HG03159 (cell line): ENCODE data around the gene P2RY14.

ENCODE experiments used
- ATAC-seq: cut with Tn5 transposase; IDR thresholded peaks from one replicate; pipeline ENCODE4 v1.9.1; 2021; ENCODE audit warnings: mild to moderate bottlenecking, moderate library complexity; ENCODE audit not compliant: unreplicated experiment

P2RY14 gene

DNA sequence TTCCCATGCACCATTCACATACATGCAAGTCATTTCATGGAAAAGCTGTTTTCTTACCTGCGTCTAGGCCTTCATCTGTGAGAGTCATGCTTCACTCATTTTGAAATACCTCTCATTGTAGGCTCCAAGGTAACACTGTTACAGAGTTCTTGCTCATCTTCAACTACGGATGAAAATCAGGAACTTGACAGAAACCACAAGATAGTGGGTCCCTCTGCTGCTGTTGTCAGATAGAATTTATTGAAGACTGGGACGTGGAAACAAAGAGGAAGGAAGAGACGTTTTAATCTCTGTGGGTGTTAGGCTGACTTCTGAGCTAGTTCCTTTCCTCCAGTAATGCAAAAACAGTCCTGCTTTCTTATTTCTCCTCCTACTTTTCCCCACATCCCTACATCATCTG is at the start of gene P2RY14:
Gene P2RY14, minus strand, starts transcription at position 313 of the 400 bp plus-strand sequence. CDS start 64,226 bp downstream, outside the sequence.
- no peak for ATAC-seq

- ATAC-seq = no peak
Observed at GRCh38 chr3:151327571-151328198, 49.3 kb upstream of the P2RY14 start.

- ATAC-seq = no peak
Observed at GRCh38 chr3:151322511-151322910, 44.2 kb upstream of the P2RY14 start.

DNA sequence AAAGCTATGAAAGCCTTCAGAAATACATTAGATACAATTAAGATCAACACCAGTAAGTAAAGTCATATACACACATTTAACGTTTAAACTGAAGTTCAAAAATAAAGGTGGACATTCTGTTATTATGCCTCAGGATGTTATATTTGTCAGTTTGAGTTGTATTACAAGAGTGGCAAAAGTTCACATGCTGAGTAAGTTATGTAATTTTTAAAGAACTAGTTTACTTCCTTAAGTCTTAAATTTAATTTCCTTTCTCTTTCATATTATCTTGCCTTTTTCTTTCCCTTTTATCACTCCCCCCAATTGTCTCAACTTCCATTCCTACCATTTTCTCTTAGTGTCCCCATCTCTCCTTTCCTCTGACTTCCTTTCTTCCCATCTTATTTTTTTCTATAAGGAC is 43.2 kb upstream of the P2RY14 start:
- ATAC-seq = no peak

- no peak for ATAC-seq
Observed at GRCh38 chr3:151320131-151320530, 41.8 kb upstream of the P2RY14 start.

- no peak for ATAC-seq
Observed at GRCh38 chr3:151319628-151320027, 41.3 kb upstream of the P2RY14 start.

- no peak for ATAC-seq
Observed at GRCh38 chr3:151318991-151319390, 40.6 kb upstream of the P2RY14 start.

DNA sequence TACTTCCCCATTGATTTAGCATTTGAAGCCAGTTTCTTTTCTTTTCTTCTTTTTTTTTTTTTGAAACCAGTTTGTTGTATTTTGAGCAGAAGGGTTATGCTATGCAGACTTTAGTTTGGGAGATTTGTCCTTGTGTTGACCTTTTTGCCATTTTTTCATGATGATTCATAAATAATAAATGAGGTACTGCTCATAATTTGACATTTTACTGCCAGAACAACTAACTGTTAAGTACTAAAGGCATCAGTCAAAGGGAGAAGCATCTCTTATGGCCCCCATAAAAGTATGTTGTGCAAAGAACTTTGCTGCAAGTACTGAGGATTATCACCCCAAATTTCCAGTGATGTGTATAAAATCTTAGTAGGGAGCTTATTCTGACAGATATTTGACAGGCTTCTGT is 40.0 kb upstream of the P2RY14 start:
- ATAC-seq = no peak

GRCh38 chr3:151316267-151316991 is 38.1 kb upstream of the P2RY14 start, which contains the start of gene GPR87:
Gene GPR87 (minus strand): TSS chr3:151316820. CDS start chr3:151300100, 16,720 bp downstream.
- ATAC-seq = no peak

GRCh38 chr3:151315846-151316245 is 37.5 kb upstream of the P2RY14 start:
- no peak for ATAC-seq

DNA sequence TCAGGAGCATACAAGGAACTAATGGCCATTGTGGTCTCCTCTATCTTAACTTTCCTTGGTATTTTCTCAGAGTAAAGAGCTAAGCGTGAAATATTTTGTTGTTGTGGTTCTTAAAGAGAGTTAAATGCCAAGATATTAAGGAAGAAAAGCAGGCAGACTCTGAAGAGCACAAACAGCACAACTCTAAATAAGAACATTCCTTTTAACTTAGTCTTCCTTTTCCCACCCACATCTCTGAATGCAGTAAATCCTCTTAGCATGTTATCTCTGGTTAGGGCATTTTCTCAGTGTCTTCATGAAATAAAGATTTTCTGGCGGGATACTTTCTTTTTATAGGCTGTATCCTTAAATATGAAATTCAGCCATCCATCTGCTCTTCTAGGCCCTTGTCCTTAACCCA is 36.8 kb upstream of the P2RY14 start:
- ATAC-seq = no peak

- ATAC-seq = no peak
Observed at GRCh38 chr3:151314593-151314992, 36.3 kb upstream of the P2RY14 start.

DNA sequence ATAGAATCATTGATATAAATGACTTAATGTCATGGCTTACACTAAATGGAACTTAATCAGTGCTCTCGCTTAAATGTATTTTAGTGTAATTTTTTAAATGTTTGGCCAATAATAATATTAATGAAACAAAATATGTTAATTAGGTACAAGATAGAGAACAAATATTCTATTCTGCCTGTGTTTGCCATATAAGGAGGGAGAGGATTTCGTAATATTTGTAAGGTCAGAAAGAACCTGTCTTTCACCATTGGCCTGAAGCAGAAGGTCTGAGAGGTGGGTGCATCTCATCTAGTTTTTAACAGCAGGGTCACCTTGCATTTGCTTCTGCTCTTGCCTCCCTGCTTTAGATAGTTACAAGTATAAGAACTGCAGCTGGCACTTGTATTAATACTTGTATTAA is 35.8 kb upstream of the P2RY14 start:
- ATAC-seq = no peak

- no peak for ATAC-seq
Observed at GRCh38 chr3:151312972-151313371, 34.6 kb upstream of the P2RY14 start.

DNA sequence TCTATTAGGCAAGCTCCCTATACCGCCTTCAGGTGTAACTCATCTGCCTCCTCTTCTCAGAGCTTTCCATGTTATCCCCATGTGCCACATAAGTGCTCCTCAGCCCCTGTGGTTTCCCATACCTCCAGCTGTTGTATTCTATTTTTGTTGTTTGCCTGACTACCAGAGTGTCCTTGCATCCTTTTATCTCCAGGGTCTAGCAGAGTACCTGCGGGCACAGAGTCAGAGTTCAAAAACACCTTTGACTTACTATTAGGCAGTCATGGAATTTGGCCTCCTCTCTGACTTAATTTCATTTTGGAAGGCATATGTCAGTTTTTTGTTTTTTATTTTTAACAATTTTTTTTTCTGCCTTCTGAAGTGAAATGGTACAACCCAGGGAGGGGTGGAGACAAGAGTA is 31.2 kb upstream of the P2RY14 start:
- ATAC-seq = no peak

DNA sequence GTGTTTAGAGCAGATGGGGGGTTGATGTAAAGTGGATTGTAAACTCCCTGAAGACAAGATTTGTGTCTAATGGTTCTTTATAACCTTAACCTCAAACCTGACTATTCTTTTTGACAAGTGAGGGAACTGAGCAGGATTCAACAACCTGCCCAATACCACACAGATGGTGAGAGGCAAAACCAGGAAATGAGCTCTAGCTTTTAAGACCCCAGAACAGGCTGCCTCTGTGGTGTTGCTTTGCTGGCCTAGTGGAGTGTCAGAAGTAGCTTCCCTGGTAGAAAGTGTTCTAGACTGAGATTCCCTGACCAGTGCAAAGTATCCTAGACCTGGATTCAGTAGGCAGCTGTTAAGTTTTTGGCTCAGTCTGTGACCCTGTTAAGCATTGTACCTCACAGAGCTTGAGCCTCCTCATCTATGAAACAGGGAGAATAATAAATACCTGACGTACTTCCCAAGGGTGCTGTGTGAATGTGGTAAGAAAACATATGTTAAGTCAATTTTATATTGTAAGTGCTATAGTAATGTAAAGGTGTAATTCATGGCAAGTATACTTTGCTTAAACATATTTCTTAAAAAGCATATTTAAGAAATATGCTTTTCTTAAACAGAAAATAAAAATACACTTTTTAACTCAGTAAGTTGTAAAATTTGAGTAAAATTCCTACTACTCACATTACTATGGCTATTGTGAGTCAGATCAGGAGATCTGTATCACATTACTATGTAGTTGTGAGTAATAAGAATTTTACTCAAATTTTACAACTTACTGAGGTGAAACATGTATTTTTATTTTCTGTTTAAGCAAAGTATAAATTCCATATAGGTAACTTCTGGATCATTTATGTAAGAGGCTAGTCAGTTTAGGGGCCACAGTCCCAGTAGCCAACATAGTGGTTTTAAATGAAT is 29.5 kb upstream of the P2RY14 start:
- ATAC-seq = no peak

DNA sequence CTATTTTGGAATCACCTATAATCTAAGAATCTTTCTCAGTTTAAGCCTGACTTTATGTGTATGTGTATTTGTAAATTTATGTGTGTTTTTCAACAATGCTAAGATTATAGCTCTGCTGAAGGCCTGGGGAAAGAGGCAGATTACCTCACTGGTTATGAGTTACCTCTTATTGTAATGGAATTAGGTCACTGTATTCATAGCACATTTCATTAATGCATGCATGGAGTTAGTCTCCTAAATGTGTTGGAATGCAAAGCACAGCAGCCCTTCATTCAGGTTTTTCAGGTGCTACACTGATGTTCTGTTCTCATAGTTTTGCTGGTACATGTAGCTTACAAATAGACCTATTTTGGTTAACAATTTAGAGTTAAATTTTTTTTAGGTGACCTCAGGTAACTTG is 28.8 kb upstream of the P2RY14 start:
- no peak for ATAC-seq

- ATAC-seq = no peak
Observed at GRCh38 chr3:151306168-151306810, 27.9 kb upstream of the P2RY14 start.

GRCh38 chr3:151305775-151306151 is 27.4 kb upstream of the P2RY14 start:
- ATAC-seq = no peak

DNA sequence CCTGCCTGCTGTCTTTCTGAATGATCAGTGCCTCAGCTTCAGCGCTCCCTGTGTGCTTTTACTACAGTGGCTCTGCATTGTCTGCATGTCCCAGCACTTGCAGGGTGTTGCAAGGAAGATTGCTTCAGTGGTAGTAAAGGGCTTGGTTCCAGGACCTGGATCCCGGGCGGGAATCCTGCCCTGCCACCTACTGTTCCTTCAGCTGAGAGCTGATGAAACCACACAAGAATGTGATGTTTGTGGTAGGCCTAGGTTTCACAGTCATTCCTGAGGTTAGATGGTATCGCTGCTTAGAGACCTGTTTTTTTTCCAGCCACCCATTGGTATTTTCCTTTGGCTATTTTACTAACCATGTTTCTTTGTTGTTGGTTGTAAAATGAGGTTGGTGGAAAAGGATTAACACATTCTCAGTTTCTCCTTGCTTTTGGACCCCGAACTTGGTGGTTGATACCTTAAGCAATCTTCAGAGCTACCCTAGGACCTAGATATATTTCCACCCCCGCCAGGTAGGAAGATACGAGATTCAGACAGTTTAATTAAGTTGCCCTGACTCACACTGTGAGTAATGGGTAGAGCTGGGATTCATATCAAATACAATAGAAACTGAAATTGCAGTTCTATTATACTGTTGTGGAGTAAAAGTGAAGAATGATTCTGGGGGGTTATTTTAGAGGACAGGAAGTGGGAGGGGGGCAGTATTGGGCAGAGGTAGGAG is 26.9 kb upstream of the P2RY14 start:
- ATAC-seq = no peak
